Jurkat, Clone E6-1 (cell line): ENCODE measurements around the gene DCTN5.

Experiments used
- DNase-seq: peaks from one replicate; pipeline ENCODE4 v3.0.0-alpha.2; 2011; ENCODE audit warnings: low read depth, low spot score
- H3K4me3 ChIP-seq: 2 replicates; pipeline ENCODE4 v1.5.1; 2011; ENCODE audit warnings: mild to moderate bottlenecking, low read length, control low read depth, moderate library complexity

Gene DCTN5

DNA sequence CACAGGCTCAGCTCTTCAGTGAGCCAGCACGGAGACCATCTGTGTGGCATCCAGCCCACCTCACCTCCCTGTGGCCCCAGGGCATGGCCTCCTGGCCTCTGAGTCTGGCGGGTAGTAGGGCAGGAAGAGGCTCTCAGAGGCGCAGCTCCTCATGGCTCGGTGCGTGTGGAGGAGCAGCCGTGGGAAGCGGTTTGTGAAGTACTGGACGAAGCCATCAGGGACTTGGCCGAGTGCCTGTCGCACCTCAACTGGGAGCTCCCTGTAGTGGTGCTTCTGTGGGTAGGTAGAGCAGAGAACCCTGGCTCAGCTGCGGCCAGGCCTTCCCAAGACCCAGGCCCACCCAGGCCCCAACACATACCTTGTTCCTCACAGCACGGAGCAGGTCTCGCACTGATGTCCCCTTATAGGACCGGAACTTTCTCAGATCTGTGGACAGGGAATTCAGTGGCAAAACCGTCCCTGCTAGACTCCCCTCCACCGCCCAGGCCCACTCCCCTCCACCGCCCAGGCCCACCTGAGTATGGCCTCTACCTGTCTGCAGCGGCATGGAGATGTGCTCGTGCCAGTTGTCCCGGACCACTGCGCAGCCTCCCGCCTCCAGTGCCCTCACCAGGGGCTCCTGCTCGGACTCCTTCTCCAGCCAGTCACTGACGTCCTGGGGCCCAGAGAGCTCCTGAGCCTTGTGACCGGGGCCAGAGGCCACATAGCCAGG, 49.7 kb downstream of the DCTN5 start:
- no peak for DNase-seq
- no peak overlapping the region for H3K4me3 ChIP-seq

DNA sequence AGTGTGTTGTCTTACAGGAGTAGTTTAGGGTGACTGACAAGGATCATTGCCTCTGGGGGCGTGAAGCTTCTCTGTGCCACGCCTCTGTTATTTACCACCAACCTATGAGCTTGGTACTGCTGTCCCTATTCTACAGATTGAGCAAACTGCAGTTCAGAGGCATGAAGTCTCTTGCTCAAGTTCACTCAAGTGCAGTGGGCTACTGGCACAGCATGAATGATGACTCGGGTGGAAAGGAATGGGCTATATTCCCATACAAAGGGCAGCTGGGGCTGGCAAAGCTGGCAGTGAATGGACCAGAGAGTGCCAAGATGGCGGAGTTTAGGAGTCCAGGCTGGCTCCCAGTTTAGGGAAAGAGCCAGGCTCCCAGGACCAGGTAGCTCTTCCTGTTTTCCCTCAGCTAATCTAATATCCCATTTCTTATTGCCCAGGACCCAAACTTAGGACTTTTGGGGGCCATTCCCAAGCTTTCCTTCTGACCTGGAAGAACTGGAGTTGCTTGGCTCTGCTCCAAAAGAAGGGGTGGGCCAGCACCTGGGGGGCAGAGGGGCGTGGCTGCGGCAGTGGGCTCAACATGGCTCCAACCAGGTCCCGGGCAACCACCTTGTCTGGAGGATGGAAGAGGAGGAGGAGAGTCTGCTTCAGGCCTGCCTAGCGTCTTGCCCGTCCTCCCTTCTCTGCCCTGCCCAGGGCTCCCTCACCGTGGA, 50.4 kb downstream of the DCTN5 start:
- DNase-seq, result no peak
- no peak overlapping the region for H3K4me3 ChIP-seq

DNA sequence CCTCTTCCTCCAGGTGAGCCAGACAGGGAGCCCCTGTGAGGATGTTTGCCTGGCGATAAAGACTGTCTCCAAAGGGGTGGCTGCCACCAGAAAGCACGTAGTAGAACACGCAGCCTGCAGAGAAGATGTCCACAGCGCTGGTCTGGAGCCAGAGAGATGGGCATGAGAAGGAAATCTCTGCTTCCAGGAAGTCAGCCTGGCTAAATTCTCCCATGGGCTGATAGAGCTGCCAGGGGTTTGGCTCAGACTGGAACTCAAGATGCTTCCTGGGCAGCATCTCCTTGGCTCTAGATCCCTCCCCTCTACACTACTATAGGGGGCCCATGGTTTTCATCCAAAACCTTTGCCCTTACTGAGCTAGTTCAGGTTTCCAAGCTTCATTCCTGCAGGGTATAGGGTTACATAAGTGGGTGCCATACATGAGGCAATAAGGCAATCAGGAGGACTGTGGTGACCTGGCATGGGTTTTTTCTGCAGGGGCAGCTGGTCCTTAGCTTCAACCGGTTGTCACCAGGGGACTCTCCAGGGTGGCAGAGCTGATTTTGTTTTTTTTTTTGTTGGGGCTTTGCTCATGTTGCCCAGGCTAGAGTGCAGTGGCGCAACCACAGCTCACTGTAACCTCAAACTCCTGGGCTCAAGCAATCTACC, 51.0 kb downstream of the DCTN5 start:
- DNase-seq, result no peak
- H3K4me3 ChIP-seq, result no peak overlapping the region

DNA sequence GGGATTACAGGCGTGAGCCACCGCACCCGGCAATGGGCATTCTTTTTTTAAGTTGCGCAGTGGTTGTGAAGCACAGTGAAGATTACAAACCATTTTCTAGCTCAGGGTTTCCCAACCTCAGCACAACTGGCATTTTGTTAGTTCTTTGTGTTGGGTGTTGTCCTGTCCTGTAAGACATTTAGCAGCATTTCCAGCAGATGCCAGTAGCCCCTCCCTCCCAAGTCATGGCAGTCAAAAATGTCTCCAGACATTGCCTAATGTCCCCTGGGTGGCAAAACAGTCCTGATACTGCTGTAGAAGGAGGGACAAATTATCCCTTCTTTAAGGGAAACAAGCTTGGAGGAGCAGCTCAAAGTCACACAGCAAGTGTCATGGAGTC, 53.0 kb downstream of the DCTN5 start:
- no peak for DNase-seq
- no peak overlapping the region for H3K4me3 ChIP-seq

DNA sequence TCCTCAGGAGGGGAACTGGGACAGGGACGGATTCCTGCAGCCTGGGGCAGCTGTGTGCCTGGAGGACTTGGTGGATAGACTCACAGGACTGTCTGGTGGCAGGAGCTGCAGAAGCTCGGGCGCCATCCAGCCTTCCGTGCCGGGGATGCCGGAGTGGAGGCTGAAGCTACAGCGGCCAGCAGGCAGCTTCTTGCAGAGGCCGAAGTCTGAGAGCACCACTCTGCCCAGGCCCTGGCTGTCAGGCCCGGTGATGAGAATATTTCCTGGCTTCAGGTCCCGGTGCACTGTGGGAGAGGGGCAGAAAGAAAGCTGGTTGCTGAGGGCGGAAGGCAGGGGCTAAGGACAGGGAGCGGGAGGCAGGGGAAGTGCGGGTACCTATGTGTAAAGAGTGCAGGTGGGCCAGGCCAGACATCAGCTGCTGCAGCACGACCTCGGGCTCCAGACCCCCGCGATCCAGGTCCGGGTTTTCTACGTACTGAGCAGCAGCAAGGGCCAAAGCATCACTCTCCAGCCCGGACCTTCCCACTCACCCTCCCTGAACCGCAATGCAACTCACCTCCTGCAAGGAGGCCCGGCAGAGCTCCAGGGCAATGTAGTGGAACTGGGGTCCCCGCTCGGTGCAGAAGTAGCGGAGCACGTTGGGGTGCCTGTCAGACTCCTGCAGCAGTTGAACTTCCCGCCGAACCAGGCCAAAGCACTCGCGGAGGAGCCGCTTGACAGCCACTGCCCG, 53.5 kb downstream of the DCTN5 start:
- H3K4me3 ChIP-seq, result no peak overlapping the region
- DNase-seq, result no peak

DNA sequence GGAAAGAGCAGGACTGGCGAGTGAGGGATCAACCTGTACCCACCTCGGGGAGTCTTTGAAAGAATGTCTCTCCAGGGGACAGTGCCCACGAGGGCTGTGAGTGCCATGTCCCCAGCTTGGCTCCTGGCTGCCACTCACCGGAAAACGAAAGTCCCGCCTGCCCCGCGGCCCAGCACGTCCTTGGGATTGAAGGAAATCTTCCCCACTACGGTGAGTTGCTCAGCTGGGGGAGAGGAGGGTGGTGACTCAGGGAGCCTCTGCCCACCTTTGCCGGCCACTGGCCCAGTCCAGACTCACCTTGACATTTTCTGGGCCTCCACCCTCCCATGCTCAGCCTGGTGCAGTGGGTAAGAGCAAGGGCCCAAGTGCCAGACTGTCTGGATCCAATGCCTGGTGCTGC, 54.5 kb downstream of the DCTN5 start:
- H3K4me3 ChIP-seq, result no peak overlapping the region
- no peak for DNase-seq

DNA sequence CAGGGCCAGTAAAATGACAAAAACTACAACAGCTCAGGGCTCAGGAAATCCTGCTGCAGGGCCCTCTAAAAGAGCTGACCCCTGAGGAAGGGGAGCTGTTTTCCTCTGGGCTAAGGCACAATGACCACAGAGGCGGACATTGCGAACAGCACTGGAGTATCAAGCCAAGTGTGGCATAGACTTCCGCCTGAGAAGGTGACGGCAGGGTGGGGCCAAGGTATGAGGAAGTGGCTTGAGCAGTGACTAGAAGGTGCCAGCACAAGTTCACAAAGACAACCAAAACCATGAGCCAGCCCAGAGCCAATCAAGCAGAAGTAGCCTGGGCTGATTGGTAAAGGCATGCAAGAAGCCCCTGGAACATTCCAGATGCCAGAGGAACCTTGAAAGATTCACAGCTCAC, 57.8 kb downstream of the DCTN5 start:
- no peak overlapping the region for H3K4me3 ChIP-seq
- no peak for DNase-seq

DNA sequence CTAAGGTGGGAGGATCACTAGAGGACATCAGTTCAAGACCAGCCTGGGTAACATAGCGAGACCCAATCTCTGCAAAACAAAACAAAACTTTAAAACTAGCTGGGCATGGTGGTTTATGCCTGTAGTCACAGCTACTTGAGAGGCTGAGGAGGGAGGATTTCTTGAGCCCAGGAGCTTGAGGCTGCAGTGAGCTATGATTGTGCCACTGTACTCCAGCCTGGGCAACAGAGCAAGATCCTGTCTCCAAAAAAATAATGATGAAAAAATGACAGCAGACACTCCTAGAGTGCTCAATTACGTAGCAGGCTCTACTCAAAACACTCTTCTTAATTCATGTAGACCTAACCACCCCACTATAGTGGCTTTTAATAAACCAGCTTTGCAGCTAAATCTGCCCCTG, 58.8 kb downstream of the DCTN5 start:
- H3K4me3 ChIP-seq, result no peak overlapping the region
- DNase-seq, result no peak

DNA sequence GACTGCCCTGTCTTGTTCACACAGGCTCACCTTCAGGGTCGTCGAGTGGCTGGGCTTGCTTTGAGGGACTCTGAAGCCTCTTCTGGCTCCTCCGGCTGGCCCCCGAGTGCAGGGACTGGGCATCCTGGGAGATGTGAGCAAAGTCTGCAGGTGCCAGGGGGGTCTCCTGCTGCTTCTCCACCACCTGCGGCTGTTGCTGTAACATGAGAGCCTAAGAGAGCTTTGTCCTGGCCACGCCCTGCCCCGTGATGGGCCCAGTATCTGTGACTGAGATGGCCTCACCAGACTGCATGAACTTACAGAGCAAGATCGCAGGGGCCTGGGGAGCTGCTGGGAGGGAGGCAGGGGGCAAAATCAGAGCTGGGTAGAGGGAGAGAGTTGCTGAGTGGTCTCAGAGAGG, 59.2 kb downstream of the DCTN5 start:
- no peak overlapping the region for H3K4me3 ChIP-seq
- DNase-seq, result no peak

DNA sequence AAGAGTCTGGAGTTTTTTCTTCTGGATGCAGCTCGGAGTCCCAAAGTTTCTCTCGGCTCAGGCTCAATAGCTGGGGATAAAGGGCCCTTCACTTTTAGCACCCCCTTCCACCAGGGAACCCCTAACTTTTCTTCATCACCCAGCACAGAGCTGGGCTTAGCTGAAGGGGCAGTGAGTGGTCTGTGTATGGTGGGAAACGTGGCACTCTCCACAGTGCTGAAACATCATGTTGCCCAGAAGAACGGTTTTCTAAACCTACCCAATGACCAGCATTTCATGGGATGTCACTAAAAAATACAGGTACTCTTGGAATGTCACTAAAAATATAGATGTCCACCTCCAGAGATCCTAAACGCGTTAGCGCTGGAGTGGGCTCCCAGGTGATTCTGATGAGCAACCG, 59.8 kb downstream of the DCTN5 start:
- DNase-seq, result no peak
- no peak overlapping the region for H3K4me3 ChIP-seq

DNA sequence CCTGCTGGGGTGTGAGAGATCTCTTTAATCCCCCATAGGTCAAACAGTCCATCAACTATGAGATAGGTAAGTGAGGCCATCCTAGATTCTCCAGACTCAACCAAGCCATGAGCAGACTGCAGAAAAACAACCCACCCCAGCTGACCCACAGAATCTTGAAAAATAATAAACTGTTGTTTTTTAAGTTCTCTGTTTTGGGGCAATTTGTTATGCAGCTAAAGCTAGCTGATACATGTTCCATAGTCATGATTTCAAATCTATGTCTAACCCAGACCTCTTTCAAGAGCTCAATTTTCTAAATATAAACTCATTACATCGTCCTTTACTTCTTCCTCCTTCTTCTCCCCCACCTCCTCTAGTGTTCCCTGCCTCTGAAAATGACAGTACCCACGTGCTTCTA, 61.7 kb downstream of the DCTN5 start:
- no peak for DNase-seq
- H3K4me3 ChIP-seq, result no peak overlapping the region

DNA sequence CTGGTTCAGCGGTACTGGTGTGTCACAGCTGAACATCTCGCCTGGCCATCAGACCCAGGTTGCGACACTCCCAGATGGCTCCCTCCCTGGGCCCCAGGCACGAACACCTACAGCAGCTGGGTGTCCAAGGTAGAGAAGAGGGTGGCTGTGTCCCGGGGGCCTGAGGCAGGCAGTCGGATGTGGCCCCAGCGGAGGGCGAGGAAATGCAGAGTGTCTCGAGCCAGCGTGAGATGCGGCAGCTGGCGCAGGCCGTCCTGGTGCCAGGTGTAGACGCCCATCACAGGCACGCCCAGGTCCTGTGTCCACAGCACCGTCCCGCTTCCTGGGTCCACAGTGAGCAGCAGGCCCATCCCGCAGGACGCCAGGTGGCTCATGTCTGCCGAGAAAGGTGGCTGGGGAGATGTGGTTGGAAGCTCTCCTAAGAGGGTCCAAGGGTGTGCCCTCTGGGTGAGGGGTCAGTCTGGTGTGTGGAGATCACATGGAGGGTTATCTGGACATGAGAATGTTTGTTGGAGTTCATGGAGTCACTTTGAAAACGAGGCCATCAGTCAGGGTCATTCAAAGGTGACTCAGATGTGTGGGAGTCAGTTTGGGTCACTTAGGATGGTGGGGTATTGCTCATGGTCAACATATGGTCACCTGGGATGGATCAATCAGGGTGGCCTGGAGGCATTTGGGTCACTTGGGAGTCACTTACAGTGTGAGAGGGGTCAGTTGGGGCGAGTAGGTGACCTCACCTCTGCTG, 63.7 kb downstream of the DCTN5 start:
- no peak for DNase-seq
- H3K4me3 ChIP-seq, result no peak overlapping the region

DNA sequence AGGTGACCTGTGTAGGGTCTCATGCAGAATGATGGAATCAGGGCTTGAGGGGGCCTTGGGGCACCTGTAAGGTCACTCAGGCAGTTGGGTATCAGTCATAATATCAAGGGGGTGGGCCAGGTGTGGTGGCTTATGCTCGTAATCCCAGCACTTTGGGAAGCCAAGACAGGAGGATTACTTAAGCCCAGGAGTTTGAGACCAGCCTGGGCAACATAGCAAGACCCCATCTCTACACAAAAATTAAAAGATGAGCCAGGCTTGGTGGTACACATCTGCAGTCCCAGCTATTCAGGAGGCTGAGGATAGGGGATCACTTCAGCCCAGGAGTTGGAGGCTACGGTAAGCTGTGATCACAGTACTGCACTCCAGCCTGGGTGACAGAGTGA, 64.2 kb downstream of the DCTN5 start:
- H3K4me3 ChIP-seq, result no peak overlapping the region
- no peak for DNase-seq

DNA sequence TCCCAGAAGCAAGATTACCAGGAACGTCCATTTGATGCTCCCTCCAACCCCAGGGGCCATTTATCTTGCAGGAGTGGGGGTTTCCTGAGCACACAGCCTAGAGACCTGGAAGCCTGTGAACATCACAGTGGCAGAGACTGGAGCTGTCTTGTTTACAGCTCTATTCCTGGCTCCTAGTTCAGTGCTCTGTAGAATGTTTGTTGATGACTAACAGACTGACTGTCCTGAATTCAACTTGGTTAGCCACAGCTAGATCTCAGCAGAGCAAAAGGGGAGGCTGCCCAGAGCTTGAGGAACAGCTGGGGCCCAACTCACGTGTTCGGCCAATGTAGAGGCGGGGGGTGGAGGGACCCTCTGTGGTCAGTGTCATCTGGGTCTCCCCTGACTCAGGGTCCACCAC, 65.2 kb downstream of the DCTN5 start:
- H3K4me3 ChIP-seq, result no peak overlapping the region
- no peak for DNase-seq

DNA sequence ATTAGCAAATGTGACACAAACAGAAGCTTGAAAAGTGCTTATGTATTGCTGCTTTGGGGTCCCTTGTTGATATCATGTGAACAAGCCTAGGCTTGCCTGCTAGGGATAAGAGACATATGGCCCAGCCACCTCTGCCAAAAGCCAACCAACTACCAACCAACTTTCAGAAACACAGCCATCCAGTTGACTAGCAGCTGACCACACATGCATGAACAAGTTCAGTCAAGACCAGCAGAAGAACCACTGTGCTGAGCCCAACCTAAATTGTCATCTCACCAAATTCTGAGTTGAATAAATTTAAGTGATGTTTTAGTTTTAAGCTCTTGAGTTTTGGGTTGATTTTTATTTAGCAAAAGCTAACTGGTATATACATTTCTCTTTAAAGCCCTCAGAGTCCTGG, 68.3 kb downstream of the DCTN5 start:
- H3K4me3 ChIP-seq, result no peak overlapping the region
- no peak for DNase-seq

DNA sequence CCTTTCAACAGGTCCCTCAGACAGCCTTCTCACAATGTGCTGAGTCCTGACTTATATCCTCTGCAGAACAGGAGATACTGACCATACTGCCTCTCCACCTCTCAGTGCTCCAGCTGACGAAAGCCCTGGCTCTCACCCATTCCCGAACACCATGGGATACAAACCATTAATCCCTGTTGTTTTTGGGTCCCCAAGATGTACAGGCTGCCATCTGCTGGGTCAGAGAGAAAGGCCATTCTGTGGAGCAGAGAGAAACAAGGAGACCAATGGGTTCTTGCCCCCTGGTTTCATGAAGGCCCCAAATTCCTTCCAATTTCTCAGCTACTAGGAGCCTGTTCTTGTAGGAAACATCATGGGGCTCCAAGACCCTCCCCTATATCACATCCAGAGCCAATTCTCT, 68.7 kb downstream of the DCTN5 start:
- DNase-seq, result no peak
- no peak overlapping the region for H3K4me3 ChIP-seq

DNA sequence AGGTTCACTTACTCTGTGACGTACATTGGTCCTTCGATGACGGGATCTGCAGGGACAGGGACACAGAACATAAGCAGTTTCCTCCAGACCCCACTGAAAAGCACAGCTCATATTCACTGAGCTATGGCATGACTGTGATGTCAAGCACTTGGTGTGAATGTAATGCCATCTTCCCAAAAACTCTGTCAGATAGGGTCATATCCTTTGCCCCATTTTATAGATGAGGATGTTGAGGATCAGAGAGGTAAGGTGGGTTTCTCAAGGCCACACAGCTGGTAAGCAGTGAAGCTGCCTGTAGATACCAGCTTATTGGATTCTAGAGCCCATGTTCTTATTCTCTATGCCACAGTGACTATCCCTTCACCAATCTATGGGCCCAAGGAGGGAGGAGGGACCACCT, 69.2 kb downstream of the DCTN5 start:
- no peak overlapping the region for H3K4me3 ChIP-seq
- no peak for DNase-seq

DNA sequence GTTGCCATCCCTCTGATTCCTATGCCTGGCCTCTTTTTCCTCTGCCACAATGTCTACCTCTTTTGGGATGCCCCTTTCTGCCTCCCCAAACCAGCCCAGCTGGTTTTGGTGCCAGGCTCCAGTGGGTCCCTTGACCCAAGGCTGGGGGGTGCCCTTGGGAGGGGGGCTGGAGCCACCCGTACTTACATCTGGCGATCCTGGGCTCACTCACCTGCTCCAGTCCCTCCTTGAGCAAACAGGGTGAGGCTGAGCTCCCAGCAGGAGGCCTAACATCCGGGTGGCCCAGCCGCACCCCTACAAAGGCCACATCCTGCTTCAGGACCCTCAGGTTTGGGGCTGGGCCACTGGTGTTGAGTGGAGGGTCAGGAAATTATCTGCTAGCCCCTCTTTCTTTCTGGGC, 70.5 kb downstream of the DCTN5 start:
- no peak for DNase-seq
- H3K4me3 ChIP-seq, result no peak overlapping the region

DNA sequence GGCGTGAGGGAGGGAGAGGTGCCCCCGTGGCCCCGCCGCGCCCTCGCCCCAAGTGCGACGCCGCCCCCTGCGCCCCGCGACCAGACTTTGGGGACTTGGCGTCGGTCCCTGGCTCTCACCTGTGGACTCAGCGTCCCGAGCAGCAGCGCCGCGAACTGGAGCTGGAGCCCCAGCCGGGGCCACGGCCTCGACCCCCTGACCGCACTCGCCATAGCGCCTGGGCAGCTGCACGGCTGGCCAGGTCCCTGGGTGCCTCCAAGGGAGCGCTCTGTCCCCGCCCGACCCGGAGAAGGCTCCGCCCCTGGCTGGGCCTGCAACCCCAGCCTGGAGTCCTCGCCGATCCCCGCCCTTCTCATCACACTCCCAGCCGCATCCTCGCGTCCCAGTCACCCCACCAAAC, 71.7 kb downstream of the DCTN5 start, which contains the start of gene ERN2:
Gene ERN2 (minus strand): TSS at position 247 of the 400 bp plus-strand sequence. CDS start 35 bp downstream, at position 212.
- H3K4me3 ChIP-seq, result no peak within 1 kb of the TSS
- no peak for DNase-seq
